ENCODE data around the gene MCC.

DNA sequence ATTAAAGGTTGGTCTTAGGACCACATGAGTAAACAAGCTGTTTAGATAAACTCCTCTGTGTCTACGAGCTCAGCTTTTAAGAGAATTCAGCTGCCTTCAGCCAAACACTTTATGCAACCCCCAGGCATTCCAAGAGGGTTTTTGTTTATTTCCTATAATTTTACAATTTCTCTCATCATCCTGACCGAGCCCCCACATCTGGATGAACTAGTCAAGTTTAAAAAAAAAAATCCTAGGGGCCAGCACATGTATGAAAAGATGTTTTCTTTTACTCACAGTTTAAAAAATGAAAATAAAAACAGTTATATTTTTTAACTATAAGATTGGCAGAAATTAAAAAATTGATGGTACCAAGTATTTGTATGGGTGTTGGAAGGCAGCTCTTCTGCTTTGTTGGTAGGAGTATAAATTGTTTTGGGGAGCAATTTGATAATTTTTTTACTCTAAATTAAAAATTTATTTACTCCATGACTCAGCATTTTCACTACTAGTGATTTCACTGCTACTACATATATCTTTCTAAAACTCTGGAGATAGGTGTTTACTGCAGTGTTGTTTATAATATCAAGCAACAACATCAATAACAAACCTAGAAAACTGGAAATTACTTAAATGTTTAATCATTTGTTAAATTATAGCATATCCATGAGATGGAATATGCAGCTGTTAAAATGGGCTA is 43.4 kb upstream of the MCC start:
- TF ChIP-seq CTCF (conservative IDR thresholded peaks at IDR 0.05) (no peak), ZFX (IDR thresholded peaks at IDR 0.05) (no peak)
